GM10847 (cell line): Measurements from ENCODE around the gene EPS15.

ENCODE experiments used
- POLR2A ChIP-seq: IDR thresholded peaks from 2 replicates; pipeline ENCODE4 v1.6.1; 2011; ENCODE audit not compliant: insufficient read length; ENCODE audit errors: extremely low read depth

Gene EPS15

GRCh38 chr1:51520700-51521248, 1.7 kb upstream of the EPS15 start:
- TF ChIP-seq POLR2A = no peak

- no peak for TF ChIP-seq POLR2A
Measured at GRCh38 chr1:51519865-51520699, 1.0 kb upstream of the EPS15 start.

GRCh38 chr1:51518586-51519047, 449 bp downstream of the EPS15 start:
- TF ChIP-seq POLR2A = peak; percentile 1

DNA sequence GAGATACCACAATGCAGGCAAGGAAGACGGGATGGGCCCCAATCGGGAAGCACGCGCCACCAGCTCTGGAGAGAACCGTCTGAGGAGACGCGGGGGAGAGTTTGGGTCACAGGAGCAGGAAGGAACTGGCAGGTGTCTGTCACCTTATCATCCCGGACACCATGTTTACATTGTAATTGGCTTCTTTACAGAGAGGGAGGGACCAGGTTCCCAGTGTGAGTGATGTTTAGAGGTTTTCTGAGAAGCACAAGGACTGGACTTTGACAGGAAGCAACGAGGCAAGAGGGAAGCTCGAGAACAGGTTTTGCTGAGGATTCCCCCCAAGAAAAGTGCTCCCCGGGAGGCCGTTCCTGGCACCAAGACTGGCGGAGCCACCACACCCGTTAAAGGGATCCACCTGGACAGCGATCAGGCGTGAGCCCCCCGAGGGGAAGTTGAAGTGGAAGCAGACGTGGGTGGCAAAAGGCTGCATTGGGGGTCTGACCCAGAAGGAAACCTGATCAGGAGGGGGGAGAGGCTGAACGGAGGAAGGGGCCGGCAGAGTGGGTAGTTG, 957 bp downstream of the EPS15 start:
- peak; percentile 35 for TF ChIP-seq POLR2A

DNA sequence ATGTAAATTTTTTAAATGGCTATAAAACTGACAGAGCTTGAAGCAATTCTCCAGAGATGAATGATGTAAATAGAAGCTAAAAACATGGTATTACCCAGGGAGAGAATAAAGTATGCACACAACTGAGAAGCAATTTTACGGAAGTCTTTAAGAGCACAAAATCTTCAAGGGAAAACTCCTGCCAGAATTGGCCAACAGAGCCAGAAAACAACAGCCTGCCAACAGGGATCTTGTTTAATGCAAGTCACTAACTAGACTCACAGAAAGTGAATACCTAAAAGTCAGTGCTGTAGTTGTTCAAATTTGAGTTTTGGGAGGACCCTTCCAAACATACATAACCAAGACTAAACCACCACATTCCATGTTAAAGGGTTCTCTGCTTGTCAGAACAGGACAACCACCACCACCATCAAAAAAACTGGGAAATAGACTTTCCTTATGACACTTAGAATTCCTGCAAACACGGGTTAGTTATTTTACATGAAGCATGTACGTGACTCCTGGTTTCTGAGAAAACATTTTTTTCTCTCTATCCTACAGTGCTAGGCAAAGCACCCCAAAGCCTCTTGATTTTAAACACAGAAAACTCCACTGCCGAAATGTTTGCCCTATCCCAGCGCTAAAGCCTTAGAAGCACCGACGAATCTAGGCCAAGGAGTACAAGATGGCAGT, 1.6 kb downstream of the EPS15 start:
- no peak for TF ChIP-seq POLR2A

DNA sequence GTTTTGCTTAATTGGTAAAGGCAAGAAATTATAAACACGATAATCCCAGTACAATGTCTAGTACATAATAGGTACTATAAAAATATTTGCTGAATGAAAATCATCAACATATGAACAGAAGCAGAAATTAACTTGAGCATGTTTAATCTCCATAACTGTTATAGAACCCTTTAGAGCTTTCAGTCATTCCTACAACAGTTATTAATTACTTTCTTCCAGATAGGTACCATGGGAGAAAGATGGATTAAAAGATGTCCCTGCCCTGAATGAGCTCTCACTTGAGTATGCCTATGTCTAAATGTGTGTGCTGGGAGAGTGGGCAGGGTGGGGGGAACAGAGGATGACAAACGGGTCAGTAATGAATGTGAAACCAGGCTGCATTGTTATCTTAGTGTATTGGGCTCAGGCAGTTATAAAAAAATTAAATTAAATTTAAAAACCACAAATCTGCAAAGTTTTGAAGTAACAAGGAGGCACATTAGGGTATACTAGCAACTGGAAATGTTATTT, 2.4 kb downstream of the EPS15 start:
- no peak for TF ChIP-seq POLR2A

- TF ChIP-seq POLR2A = no peak
Measured at GRCh38 chr1:51515982-51516648, 3.0 kb downstream of the EPS15 start.

DNA sequence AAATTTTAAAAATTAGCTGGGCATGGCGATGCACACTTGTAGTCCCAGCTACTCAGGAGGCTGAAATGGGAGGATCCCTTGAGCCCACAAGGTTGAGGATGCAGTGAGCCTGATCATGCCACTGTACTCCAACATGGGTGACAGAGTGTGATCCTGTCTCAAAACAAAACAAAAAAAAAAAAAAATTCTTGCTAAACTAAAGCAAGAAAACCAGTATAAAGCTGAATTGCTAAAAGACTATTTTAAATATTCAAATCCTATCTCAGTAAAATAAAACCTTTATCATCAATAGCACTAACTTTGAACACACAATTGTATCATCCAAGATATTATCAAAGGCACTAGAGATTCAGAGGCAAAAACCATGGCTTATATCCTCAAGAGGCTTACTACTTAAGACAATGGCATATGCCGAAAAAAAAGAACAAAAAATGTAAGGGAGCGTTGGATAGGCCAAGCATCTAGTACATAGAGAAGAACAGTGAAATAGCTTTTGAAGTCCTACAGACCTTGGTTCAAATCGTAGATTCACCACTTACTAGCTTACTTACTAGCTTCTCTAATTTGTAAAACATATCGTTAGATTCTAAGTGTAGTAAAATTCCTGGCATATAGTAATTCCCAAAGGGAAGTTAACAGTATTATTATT, 3.6 kb downstream of the EPS15 start:
- TF ChIP-seq POLR2A = no peak

DNA sequence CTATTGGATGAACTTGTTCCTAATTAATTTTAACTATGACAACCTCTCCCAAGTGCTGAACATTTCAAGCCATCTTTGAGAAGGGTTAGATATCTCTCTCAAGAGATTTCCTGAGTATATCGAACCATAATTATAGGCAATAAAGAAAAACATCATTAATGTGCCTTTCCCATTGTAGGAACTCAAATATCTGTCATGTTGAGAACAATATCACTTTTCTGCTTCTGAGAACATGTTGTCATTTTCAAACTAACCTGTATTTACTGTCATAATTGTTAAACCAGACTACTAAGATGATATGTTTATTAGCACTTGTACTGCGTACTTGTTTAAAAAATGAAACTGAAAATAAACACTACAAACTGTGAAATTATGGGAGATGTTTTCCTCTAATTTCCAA, 4.3 kb downstream of the EPS15 start:
- TF ChIP-seq POLR2A = no peak

DNA sequence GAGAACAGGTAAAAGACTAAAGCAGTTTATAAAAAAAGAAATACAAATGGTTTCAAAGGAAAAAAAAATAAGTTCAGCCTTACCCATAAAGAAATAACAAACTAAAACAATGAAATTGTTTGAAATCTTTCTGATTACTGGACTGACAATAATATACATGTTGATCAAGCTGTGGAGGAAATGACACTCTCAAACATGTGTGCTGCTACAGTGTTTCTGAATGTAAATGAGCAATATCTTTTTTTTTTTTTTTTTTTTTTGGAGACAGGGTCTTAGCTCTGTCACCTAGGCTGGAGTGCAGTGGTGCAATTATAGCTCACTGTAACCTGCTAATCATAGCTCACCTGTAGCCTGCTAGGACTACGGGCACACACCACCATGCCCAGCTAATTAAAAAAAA, 6.5 kb downstream of the EPS15 start:
- no peak for TF ChIP-seq POLR2A

DNA sequence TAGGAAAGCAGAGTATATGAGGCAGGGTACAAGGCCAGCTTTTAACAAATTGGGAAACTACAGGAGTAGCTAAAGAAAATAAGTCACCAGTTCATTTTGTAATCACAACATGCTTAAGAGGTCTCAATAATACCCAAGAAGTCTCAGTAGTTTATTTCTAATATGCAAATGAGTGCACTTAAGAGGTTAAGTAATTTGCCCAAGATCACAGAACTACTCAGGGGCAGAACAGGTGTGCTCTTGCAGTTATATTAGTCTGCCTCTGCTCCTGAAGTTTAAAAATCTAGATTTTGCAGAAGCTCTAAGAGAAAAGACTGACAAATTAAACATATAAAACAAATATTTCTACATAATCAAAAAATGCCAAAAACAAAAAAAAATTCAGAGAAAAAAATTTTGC, 6.9 kb downstream of the EPS15 start:
- TF ChIP-seq POLR2A = no peak

- TF ChIP-seq POLR2A = no peak
Measured at GRCh38 chr1:51509773-51510172, 9.3 kb downstream of the EPS15 start.

GRCh38 chr1:51506537-51506936, 12.5 kb downstream of the EPS15 start:
- TF ChIP-seq POLR2A = no peak

- no peak for TF ChIP-seq POLR2A
Measured at GRCh38 chr1:51504806-51505525, 14.1 kb downstream of the EPS15 start.

GRCh38 chr1:51499694-51500093, 19.4 kb downstream of the EPS15 start:
- TF ChIP-seq POLR2A = no peak

- no peak for TF ChIP-seq POLR2A
Measured at GRCh38 chr1:51498924-51499323, 20.1 kb downstream of the EPS15 start.
